Smooth muscle cell (in vitro differentiated cells): Measurements from ENCODE around the gene BEST1. TPM values are rescaled to one million over a fixed set of nuclear protein-coding genes. Genes with fewer than 3 reads are reported as not detected.

Source experiments
- DNase-seq: peaks from one replicate; lab custom pipeline; 2025; ENCODE audit not compliant: unreplicated experiment; lab: John Stamatoyannopoulos, UW
- H2AFZ ChIP-seq: fragments of 200-600 bp; sonication (generic); 2 replicates; pipeline ENCODE4 v1.6.0; 2016; ENCODE audit warnings: antibody characterized with exemption, low read depth, mild to moderate bottlenecking
- H3F3A ChIP-seq: fragments of 200-600 bp; sonication (generic); 2 replicates; pipeline ENCODE4 v1.6.0; 2017; ENCODE audit warnings: antibody characterized with exemption, low read depth
- H3K27ac ChIP-seq: fragments of 200-600 bp; sonication (generic); 2 replicates; pipeline ENCODE4 v1.5.1; 2016; ENCODE audit warnings: low read depth, mild to moderate bottlenecking
- H3K27me3 ChIP-seq: fragments of 200-600 bp; sonication (generic); 2 replicates; pipeline ENCODE4 v1.6.1; 2016; ENCODE audit warnings: low read depth, mild to moderate bottlenecking
- H3K36me3 ChIP-seq: fragments of 200-600 bp; sonication (generic); 2 replicates; pipeline ENCODE4 v1.5.1; 2016; ENCODE audit warnings: low read depth
- H3K4me1 ChIP-seq: fragments of 200-600 bp; sonication (generic); 2 replicates; pipeline ENCODE4 v1.5.1; 2016; ENCODE audit warnings: low read depth
- H3K4me2 ChIP-seq: fragments of 200-600 bp; sonication (generic); 2 replicates; pipeline ENCODE4 v1.6.0; 2016; ENCODE audit warnings: mild to moderate bottlenecking
- H3K4me3 ChIP-seq: fragments of 200-600 bp; sonication (generic); 2 replicates; pipeline ENCODE4 v1.5.1; 2016; ENCODE audit warnings: mild to moderate bottlenecking
- H3K79me2 ChIP-seq: fragments of 200-600 bp; sonication (generic); 2 replicates; pipeline ENCODE4 v1.6.0; 2016; ENCODE audit warnings: low read depth, mild to moderate bottlenecking
- H3K9ac ChIP-seq: fragments of 200-600 bp; sonication (generic); 2 replicates; pipeline ENCODE4 v1.6.0; 2016; ENCODE audit warnings: low read depth
- H3K9me3 ChIP-seq: fragments of 200-600 bp; sonication (generic); replicated peaks from 2 replicates; pipeline ENCODE4 v1.5.1; 2016; ENCODE audit warnings: low read depth
- H4K20me1 ChIP-seq: fragments of 200-600 bp; sonication (generic); 2 replicates; pipeline ENCODE4 v1.6.0; 2016; ENCODE audit warnings: low read depth
- WGBS: methylation state at CpG from one replicate; pipeline ENCODE4 v1.1.7; 2016; ENCODE audit warnings: low lambda C conversion rate; 5-methylcytosine and 5-hydroxymethylcytosine counted together
- polyA plus RNA-seq: library from polyadenylated mRNA; unstranded; fragments of >200 nt; fragmentation: Nextera tagmentation; extraction: Ambion mirVana; gene quantifications from 2 replicates; pipeline ENCODE4 v1.2.1, GENCODE V29; 2016
- total RNA-seq: library from RNA; depleted of rRNA; stranded (reverse); fragments of >200 nt; gene quantifications from 2 replicates; pipeline ENCODE4 v1.2.3, GENCODE V29; 2014
- TF ChIP-seq, protein P1 (sequence below): fragments of 200-600 bp; sonication (generic); IDR thresholded peaks from 2 replicates; pipeline ENCODE4 v1.5.1; 2017; ENCODE audit warnings: borderline replicate concordance, mild to moderate bottlenecking, antibody characterized with exemption; ENCODE audit not compliant: insufficient read depth, poor library complexity, severe bottlenecking

Gene BEST1
- total and polyA plus RNA-seq, 2 experiments from 2014 or later: 1.6 to 2.4 TPM

- no peak for DNase-seq
- no peaks in the 10 kb centered on the region for H4K20me1 ChIP-seq
- 95% methylated on average over 2 of the region's 2 CpGs for WGBS
- no peaks in the 10 kb centered on the region for H3K36me3 ChIP-seq
- H3K4me2 ChIP-seq: no peak overlapping the region
- H3K4me3 ChIP-seq: no peak overlapping the region
- H3K4me1 ChIP-seq: peaks cover 12% of the 10 kb centered on the region
- peaks cover 10% of the 10 kb centered on the region for H3F3A ChIP-seq
- no peaks in the 10 kb centered on the region for H3K79me2 ChIP-seq
- H3K9me3 ChIP-seq: no peaks in the 10 kb centered on the region
- no peak overlapping the region for H3K27ac ChIP-seq
- H3K27me3 ChIP-seq: no peaks in the 10 kb centered on the region
- TF ChIP-seq, protein P1, sequence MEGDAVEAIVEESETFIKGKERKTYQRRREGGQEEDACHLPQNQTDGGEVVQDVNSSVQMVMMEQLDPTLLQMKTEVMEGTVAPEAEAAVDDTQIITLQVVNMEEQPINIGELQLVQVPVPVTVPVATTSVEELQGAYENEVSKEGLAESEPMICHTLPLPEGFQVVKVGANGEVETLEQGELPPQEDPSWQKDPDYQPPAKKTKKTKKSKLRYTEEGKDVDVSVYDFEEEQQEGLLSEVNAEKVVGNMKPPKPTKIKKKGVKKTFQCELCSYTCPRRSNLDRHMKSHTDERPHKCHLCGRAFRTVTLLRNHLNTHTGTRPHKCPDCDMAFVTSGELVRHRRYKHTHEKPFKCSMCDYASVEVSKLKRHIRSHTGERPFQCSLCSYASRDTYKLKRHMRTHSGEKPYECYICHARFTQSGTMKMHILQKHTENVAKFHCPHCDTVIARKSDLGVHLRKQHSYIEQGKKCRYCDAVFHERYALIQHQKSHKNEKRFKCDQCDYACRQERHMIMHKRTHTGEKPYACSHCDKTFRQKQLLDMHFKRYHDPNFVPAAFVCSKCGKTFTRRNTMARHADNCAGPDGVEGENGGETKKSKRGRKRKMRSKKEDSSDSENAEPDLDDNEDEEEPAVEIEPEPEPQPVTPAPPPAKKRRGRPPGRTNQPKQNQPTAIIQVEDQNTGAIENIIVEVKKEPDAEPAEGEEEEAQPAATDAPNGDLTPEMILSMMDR: no peak
- H3K9ac ChIP-seq: no peak overlapping the region
- H2AFZ ChIP-seq: no peak overlapping the region
Observed at GRCh38 chr11:61925736-61926135, 24.4 kb upstream of the BEST1 start.

DNA sequence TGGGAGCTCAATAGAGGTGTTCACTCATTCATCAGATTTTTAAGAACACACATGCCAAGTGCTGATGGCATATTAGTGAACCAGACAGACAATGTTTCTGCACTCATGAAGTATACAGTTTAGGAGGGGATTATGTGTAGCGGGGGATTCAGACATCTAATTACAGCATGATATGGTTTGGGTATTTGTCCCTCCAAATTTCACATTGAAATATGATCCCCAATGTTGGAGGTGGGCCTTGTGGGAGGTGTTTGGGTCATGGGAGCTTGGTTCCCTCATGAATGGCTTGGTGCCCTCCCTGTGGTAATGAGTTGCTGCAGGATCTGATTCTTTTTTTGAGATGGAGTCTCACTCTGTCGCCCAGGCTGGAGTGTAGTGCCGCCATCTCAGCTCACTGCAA is 23.9 kb upstream of the BEST1 start:
- no peak overlapping the region for H3K4me2 ChIP-seq
- H3K9ac ChIP-seq: no peak overlapping the region
- H3K4me1 ChIP-seq: peaks cover 12% of the 10 kb centered on the region
- H2AFZ ChIP-seq: no peak overlapping the region
- H3K27ac ChIP-seq: no peak overlapping the region
- DNase-seq: no peak
- no peaks in the 10 kb centered on the region for H3K79me2 ChIP-seq
- 94% methylated on average over 3 of the region's 3 CpGs for WGBS
- H3K4me3 ChIP-seq: no peak overlapping the region
- H4K20me1 ChIP-seq: no peaks in the 10 kb centered on the region
- peaks cover 10% of the 10 kb centered on the region for H3F3A ChIP-seq
- TF ChIP-seq, protein P1: no peak
- no peaks in the 10 kb centered on the region for H3K27me3 ChIP-seq
- H3K36me3 ChIP-seq: no peaks in the 10 kb centered on the region
- H3K9me3 ChIP-seq: no peaks in the 10 kb centered on the region

GRCh38 chr11:61927501-61927900 is 22.6 kb upstream of the BEST1 start:
- TF ChIP-seq, protein P1: no peak
- Histone ChIP-seq H3K4me1 (peaks cover 12% of the 10 kb centered on the region), H3F3A (peaks cover 10% of the 10 kb centered on the region), H3K4me3 (no peak overlapping the region), H2AFZ (no peak overlapping the region), H4K20me1 (no peaks in the 10 kb centered on the region), H3K27ac (no peak overlapping the region), H3K27me3 (no peaks in the 10 kb centered on the region), H3K4me2 (no peak overlapping the region), H3K79me2 (no peaks in the 10 kb centered on the region), H3K9me3 (no peaks in the 10 kb centered on the region), H3K9ac (no peak overlapping the region), H3K36me3 (no peaks in the 10 kb centered on the region)
- DNase-seq: no peak
- 92% methylated on average over 1 of the region's 1 CpG for WGBS

DNA sequence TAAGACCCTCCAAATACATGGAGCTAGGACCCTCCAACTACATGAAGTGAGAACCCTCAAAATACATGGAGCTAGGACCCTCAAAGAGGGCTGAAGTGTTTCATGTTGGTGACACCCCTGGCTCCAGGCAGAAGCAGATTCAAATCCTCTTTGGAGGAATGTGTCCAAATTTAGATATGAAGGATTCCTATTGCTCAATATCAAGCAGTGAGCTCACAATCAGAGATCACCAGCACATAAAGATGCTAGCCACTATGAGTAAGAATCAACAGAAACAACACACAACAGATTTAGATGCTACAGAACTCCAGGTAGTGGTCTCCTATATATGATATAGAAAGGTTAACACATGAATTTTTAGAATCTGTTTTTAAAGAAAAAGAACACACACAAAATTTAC is 21.5 kb upstream of the BEST1 start:
- no peak for DNase-seq
- TF ChIP-seq, protein P1: no peak
- Histone ChIP-seq H3K9ac (no peak overlapping the region), H3F3A (no peaks in the 10 kb centered on the region), H3K27ac (no peak overlapping the region), H3K4me3 (no peak overlapping the region), H3K4me2 (no peak overlapping the region), H2AFZ (no peak overlapping the region), H3K4me1 (peaks cover 2% of the 10 kb centered on the region), H3K9me3 (no peaks in the 10 kb centered on the region), H3K79me2 (no peaks in the 10 kb centered on the region), H3K36me3 (no peaks in the 10 kb centered on the region), H4K20me1 (no peaks in the 10 kb centered on the region), H3K27me3 (no peaks in the 10 kb centered on the region)
